KBM-7 (cell line): ENCODE measurements around the gene CHMP3.
"Not testable (repeated sequence)": the region's sequence is repeated elsewhere in the genome, so short reads cannot be mapped to it uniquely, and the experiment has no call there.

ENCODE experiments used
- DNase-seq: peaks from one replicate; pipeline ENCODE4 v3.0.0-alpha.2; 2015
- in situ Hi-C: fragments of 300-500 bp; cut with MboI; formaldehyde crosslinking; loops from 2 replicates; pipeline ENCODE4 v1.14.3; 2020; ENCODE audit warnings: low sequenced_read_pairs, low pct_unique_long_range_greater_than_20kb, mixed read lengths

CHMP3 gene

GRCh38 chr2:86562922-86563649 is at the start of gene CHMP3:
Gene CHMP3, minus strand, starts transcription at chr2:86563443. Its CDS starts 95 bp downstream, at chr2:86563348.
- in situ Hi-C loops = no loop called here
- peak; percentile 98 for DNase-seq

DNA sequence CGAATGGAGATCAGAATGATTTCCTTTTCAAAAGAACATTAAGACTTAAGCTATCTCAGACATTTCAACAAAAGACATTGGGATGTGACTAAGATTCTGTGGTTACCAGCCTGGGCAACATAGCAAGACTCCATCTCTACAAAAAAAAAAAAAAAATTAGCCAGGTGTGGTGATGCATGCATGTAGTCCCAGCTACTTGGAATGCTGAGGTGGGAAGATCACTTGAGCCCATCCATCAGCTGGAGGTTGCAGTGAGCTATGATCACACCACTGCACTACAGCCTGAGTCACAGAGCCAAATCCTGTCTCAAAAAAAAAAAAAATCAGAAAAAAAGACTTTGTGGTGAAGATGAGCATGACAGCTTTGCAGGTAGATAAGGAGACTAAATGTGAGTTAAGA is 47.6 kb upstream of the CHMP3 start:
- no peak for DNase-seq
- in situ Hi-C loops = no loop called here

DNA sequence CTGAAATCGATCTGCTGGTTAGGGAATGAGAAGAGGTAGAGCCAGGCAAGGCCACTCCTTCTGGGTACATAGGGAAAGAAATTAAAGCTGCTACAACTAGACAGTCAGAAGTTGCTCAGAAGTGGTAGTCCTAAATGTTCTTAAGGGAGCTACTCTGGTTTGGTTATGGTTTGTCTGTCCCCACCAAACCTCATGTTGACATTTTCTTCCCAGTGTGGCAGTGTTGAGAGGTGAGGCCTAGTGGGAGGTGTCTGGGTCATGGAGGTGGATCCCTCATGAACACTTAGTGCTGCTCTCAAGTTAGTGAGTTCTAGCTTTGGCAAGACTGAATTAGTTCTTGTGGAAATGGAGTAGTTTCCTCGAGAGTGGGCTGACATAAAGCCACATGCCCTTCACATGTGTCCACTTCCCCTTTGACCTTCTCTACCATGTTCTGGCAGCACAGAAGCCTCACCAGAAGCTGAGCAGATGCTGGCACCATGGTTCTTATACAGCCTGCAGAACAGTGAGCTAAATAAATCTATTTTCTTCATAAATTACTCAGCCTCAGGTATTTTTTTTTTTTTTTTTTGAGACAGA is 45.7 kb upstream of the CHMP3 start:
- no peak for DNase-seq
- in situ Hi-C loops = no loop called here

GRCh38 chr2:86603905-86604304 is 40.7 kb upstream of the CHMP3 start:
- in situ Hi-C loops = no loop called here
- DNase-seq = no peak

GRCh38 chr2:86598966-86599365 is 35.7 kb upstream of the CHMP3 start:
- in situ Hi-C loops = no loop called here
- DNase-seq = no peak

GRCh38 chr2:86596118-86596517 is 32.9 kb upstream of the CHMP3 start:
- in situ Hi-C loops = no loop called here
- DNase-seq = no peak

- DNase-seq = no peak
- in situ Hi-C loops = no loop called here
Observed at GRCh38 chr2:86593266-86593665, 30.0 kb upstream of the CHMP3 start.

GRCh38 chr2:86592547-86593230 is 29.4 kb upstream of the CHMP3 start:
- in situ Hi-C loops = no loop called here

DNA sequence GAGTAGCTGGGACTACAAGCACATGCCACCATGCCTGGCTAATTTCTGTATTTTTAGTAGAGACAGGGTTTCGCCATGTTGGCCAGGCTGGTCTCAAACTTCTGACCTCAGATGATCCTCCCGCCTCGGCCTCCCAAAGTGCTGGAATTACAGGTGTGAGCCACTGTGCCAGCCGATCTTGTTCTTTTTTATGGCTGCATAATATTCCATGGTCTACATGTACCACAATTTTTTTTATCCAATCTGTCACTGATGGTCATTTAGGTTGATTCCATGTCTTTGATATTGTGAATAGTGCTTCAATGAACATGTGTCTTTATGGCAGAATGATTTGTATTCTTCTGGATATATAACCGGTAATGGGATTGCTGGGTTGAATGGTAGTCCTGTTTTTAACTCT is 26.5 kb upstream of the CHMP3 start:
- DNase-seq, in situ Hi-C loops: not testable (repeated sequence)

More at GRCh38 chr2:86592547-86593230, 29.4 kb upstream of the CHMP3 start:
- no peak for DNase-seq

GRCh38 chr2:86584151-86584913 is 21.1 kb upstream of the CHMP3 start:
- peak; percentile 55 for DNase-seq
- in situ Hi-C loops = no loop called here

- in situ Hi-C loops = no loop called here
- no peak for DNase-seq
Observed at GRCh38 chr2:86580560-86580959, 17.3 kb upstream of the CHMP3 start.

DNA sequence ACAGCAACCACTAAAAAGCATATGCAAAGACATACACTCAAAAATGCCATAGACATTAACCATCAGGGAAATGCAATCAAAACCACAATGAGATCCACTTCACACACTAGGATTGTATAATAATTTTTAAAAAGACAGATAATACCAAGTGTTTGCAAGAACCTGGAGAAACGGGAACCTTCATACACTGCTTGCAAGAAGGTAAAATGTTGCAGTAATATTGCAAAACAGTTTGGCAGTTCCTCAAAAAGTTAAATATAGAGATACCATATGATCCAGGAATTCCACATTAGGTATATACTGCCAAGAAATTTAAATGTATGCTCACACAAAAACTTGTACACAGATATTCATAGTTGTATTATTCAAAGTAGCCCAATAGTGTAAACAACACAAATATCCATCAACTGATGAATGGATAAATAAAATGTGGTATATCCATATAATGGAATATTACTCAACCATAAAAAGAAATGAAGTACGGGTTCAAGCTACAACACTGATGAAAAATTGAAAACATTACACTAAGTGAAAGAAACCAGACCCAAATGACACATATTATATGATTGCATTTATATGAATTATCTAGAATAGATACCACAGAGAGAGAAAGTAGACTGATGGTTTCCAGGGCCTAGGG is 14.7 kb upstream of the CHMP3 start:
- DNase-seq = no peak
- in situ Hi-C loops = no loop called here

GRCh38 chr2:86570059-86570458 is 6.8 kb upstream of the CHMP3 start:
- in situ Hi-C loops = no loop called here
- DNase-seq = no peak

GRCh38 chr2:86566821-86567190 is 3.6 kb upstream of the CHMP3 start:
- no peak for DNase-seq
- in situ Hi-C loops = no loop called here

DNA sequence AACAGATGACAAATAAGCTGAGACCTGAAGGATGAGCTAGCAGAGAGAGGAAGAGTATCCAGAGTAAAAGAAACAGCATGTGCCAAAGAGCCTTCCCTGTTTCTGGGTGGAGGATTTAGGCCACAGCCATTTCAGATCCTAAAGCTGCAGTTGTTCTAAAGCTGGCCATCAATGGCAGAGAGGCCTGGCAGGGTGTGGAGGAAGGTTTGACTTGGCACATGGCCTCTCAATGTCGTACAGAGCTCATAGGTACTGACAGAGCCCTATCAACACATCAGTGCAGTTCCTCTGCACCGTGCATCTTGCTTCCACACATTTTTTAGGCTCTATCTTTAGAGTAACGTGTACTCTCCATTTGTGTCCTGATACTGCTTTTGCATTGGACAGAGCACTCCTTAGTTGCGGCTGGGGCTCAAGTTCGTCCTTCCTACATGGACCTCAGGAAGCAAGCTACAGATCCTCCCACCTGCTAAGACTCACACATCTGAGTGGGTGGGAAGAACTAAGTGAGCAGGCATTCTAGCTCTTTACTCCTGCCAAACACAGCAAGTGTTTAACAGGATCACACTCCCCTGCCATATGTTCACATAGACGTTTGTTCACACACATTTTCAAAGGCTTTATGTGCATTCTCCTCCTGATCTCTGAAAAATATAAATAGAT is 3.0 kb upstream of the CHMP3 start:
- no peak for DNase-seq
- in situ Hi-C loops = no loop called here

- in situ Hi-C loops = no loop called here
- DNase-seq = no peak
Observed at GRCh38 chr2:86563650-86564061, 413 bp upstream of the CHMP3 start.

DNA sequence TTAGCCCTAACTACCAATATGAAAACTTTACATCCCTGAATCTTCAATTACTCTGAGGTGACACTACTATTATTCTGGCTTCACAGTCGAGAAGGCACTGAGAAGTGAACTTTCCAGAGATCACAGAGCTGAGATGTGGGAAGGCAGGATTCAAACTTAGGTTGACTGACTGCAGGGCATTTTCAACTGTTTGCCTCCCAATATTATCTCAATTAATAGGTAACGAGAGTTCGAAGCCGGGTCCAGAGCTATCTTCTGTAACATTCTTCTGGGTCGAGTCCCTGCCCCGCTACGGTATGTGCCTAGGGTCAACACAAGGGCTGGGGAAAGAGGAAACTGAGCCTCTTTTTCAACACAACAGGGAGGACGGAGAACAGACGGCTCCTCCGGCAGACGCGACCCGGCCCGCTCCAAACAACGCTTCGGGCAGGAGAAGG is 740 bp downstream of the CHMP3 start:
- in situ Hi-C loops = no loop called here
- no peak for DNase-seq

DNA sequence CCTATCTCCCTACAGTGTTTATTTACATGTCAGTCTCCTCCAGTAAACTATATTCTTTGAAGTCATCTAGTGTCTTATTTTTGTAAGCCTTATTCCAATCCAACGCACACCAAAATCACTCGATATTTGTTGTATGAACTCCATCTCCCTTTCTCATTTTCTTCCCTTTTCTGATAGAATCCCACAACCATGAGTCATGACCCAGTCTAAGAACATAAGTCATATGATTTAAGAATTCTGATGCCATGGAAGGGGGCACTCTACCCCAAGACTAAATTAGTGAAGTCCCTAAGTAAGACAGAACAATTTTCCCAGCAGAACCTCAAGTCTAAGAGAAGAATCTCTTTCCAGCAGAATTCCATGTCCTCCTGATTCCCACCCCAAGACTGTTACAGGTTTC is 5.4 kb downstream of the CHMP3 start:
- DNase-seq = no peak
- in situ Hi-C loops = no loop called here

DNA sequence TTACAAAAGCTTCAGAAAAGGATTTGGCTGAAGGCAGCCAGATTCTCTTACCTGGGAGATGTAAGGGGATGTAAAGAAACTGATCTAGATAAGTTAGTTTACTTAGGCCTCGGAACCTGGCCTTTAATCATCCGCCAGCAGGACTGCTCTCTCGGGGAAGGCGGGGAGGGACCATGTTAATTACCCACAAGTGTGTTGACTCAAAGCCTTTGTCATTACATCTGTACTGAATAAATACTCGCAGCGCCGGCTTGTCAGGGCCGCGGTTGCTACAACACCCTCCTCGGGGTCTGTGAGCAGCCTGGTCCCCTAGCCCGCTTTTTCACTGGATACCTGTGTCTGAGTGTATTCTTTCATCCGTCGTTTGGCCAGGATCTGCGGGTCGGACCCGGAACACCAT is 6.7 kb downstream of the CHMP3 start:
- DNase-seq = no peak

More for the DNA sequence above, 6.7 kb downstream of the CHMP3 start:
- in situ Hi-C loops = no loop called here
